MCF 10A (cell line): Measurements from ENCODE around the gene KRTAP9-7. TPM values are rescaled to one million over a fixed set of nuclear protein-coding genes. Genes with fewer than 3 reads are reported as not detected.

ENCODE experiments used
- BruUV-seq: library from RNA; stranded (reverse); fragments of 400-500 nt; replicated peaks from 2 replicates; lab custom pipeline; 2021; lab: Mats Ljungman, UMichigan
- CTCF ChIA-PET: fragments of 300-600 bp; sonication (Branson Sonifier 250); formaldehyde crosslinking; extraction: SDS; loops from one replicate; lab custom pipeline; 2021; ENCODE audit warnings: antibody characterized with exemption, inconsistent platforms; lab: Yijun Ruan, JAX
- POLR2A ChIA-PET: fragments of 300-600, 350-650 bp; sonication (Branson Sonifier 250); formaldehyde crosslinking; extraction: SDS; loops from one replicate; lab custom pipeline; 2020; ENCODE audit warnings: antibody characterized with exemption, inconsistent platforms; lab: Yijun Ruan, JAX
- DNase-seq: peaks from one replicate; pipeline ENCODE4 v3.0.0-alpha.2; 2018; ENCODE audit not compliant: unreplicated experiment
- H3K27ac Mint-ChIP-seq: one replicate; pipeline ENCODE4 v1.8.0; 2022; ENCODE audit warnings: mild to moderate bottlenecking, low read depth, mixed read lengths; ENCODE audit not compliant: unreplicated experiment
- H3K27me3 Mint-ChIP-seq: one replicate; pipeline ENCODE4 v1.8.0; 2022; ENCODE audit warnings: mixed read lengths; ENCODE audit not compliant: insufficient read depth, unreplicated experiment
- H3K36me3 Mint-ChIP-seq: one replicate; pipeline ENCODE4 v1.8.0; 2022; ENCODE audit warnings: mild to moderate bottlenecking, moderate library complexity, mixed read lengths; ENCODE audit not compliant: insufficient read depth, unreplicated experiment
- H3K4me1 Mint-ChIP-seq: one replicate; pipeline ENCODE4 v1.8.0; 2022; ENCODE audit warnings: mixed read lengths; ENCODE audit not compliant: insufficient read depth, unreplicated experiment
- H3K4me3 Mint-ChIP-seq: one replicate; pipeline ENCODE4 v1.8.0; 2022; ENCODE audit warnings: mild to moderate bottlenecking, moderate library complexity, mixed read lengths; ENCODE audit not compliant: unreplicated experiment
- H3K9me3 Mint-ChIP-seq: one replicate; pipeline ENCODE4 v1.8.0; 2022; ENCODE audit warnings: mixed read lengths; ENCODE audit not compliant: unreplicated experiment
- CTCF ChIP-seq: fragments of 200-600 bp; IDR thresholded peaks from one replicate; pipeline ENCODE4 v1.8.0; 2022; ENCODE audit warnings: antibody characterized with exemption, mild to moderate bottlenecking; ENCODE audit not compliant: unreplicated experiment
- intact Hi-C: fragments of 100-400 bp; cut with micrococcal nuclease; formaldehyde crosslinking; loops from 2 replicates; pipeline ENCODE4 v1.14.1; 2022
- total RNA-seq: library from RNA; stranded (reverse); gene quantifications from 2 replicates; pipeline ENCODE4 v1.2.3, GENCODE V29; 2022

The KRTAP9-7 gene
- total RNA-seq, 1 experiment from 2014 or later: not detected

- no peak for DNase-seq
- POLR2A ChIA-PET: no interaction called here
- no peak for TF ChIP-seq CTCF
- H3K4me1 Mint-ChIP-seq: no peaks in the 10 kb centered on the region
- no peak overlapping the region for H3K27ac Mint-ChIP-seq
- no peaks in the 10 kb centered on the region for H3K36me3 Mint-ChIP-seq
- H3K27me3 Mint-ChIP-seq: peaks cover 100% of the 10 kb centered on the region
- no peaks in the 10 kb centered on the region for H3K9me3 Mint-ChIP-seq
- CTCF ChIA-PET: no interaction called here
- intact Hi-C loops: no loop called here
- no peak overlapping the region for H3K4me3 Mint-ChIP-seq
- BruUV-seq: no TSS peak
These were observed 17.1 kb upstream of the KRTAP9-7 start for GRCh38 chr17:41258406-41258805.

GRCh38 chr17:41263212-41263611, 12.3 kb upstream of the KRTAP9-7 start:
- ChIA-PET POLR2A (no interaction called here), CTCF (no interaction called here)
- no peak for TF ChIP-seq CTCF
- intact Hi-C loops: no loop called here
- Mint-ChIP-seq H3K27me3 (peaks cover 69% of the 10 kb centered on the region), H3K9me3 (no peaks in the 10 kb centered on the region), H3K4me3 (no peak overlapping the region), H3K36me3 (no peaks in the 10 kb centered on the region), H3K27ac (no peak overlapping the region), H3K4me1 (no peaks in the 10 kb centered on the region)
- no peak for DNase-seq
- no TSS peak for BruUV-seq

- no TSS peak for BruUV-seq
- no peak overlapping the region for H3K4me3 Mint-ChIP-seq
- intact Hi-C loops: no loop called here
- ChIA-PET POLR2A (no interaction called here), CTCF (no interaction called here)
- H3K9me3 Mint-ChIP-seq: no peaks in the 10 kb centered on the region
- H3K36me3 Mint-ChIP-seq: no peaks in the 10 kb centered on the region
- peaks cover 55% of the 10 kb centered on the region for H3K27me3 Mint-ChIP-seq
- DNase-seq: no peak
- TF ChIP-seq CTCF: no peak
- H3K4me1 Mint-ChIP-seq: no peaks in the 10 kb centered on the region
- H3K27ac Mint-ChIP-seq: no peak overlapping the region
These were observed 10.9 kb upstream of the KRTAP9-7 start for GRCh38 chr17:41264599-41264998.

DNA sequence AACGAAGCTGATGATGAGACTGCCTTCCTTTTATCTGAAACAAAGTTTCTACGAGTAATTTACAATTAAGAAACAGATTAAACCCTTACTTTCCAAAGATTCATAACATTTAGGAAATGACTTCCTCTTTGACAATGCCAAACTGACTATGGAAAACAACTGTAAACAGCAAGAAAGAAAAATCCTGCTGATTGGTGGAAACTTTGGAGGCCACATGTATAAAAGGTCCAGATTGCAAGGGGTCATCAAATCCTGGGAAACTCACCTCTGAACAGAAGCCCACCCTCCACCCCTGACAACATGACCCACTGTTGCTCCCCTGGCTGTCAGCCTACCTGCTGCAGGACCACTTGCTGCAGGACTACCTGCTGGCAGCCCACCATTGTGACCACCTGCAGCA, 10.4 kb upstream of the KRTAP9-7 start, which contains the start of gene KRTAP9-6:
Gene KRTAP9-6 (plus strand): TSS at position 301 of the 400 bp plus-strand sequence. CDS start 0 bp downstream, at position 301.
- ChIA-PET CTCF (no interaction called here), POLR2A (no interaction called here)

More for the DNA sequence above, 10.4 kb upstream of the KRTAP9-7 start, which contains the start of gene KRTAP9-6:
- H3K9me3 Mint-ChIP-seq: no peaks in the 10 kb centered on the region
- no peak for TF ChIP-seq CTCF
- no peak within 1 kb of the TSS for H3K4me3 Mint-ChIP-seq
- no peaks in the 10 kb centered on the region for H3K36me3 Mint-ChIP-seq
- peaks cover 51% of the 10 kb centered on the region for H3K27me3 Mint-ChIP-seq
- intact Hi-C loops: no loop called here
- no peak within 1 kb of the TSS for H3K27ac Mint-ChIP-seq
- no peak for DNase-seq
- BruUV-seq: no TSS peak
- no peaks in the 10 kb centered on the region for H3K4me1 Mint-ChIP-seq
